Tibial nerve (tissue), 4 donors: ENCODE data around the gene ETV4. TPM values are rescaled to one million over a fixed set of nuclear protein-coding genes. Genes with fewer than 3 reads are reported as not detected.
A peak's percentile ranks its signal among the peaks of the same experiment; 100 is the strongest.

Source experiments
- DNase-seq, 2 donors: peaks; one replicate each; pipeline ENCODE4 v3.0.0-alpha.2; 2019; ENCODE audit warnings: low spot score in 2 of 2
- H3K27ac ChIP-seq, 4 donors: fragments of 200-600 bp; sonication (generic) in 3 of 4; one replicate each; pipeline ENCODE4 v1.5.1; 2017 to 2019; ENCODE audit warnings: mild to moderate bottlenecking in 1 of 4
- H3K27me3 ChIP-seq, 2 donors: fragments of 200-600 bp; sonication (generic) in 1 of 2; one replicate each; pipeline versions ENCODE4 v1.5.1 to v1.6.0; 2017 to 2019
- H3K36me3 ChIP-seq, 3 donors: fragments of 200-600 bp; sonication (generic); one replicate each; pipeline ENCODE4 v1.5.1; 2018 to 2019
- H3K4me1 ChIP-seq, 4 donors: fragments of 200-600 bp; sonication (generic) in 3 of 4; one replicate each; pipeline ENCODE4 v1.5.1; 2017 to 2019
- H3K4me3 ChIP-seq, 4 donors: fragments of 200-600 bp; sonication (generic) in 3 of 4; one replicate each; pipeline ENCODE4 v1.5.1; 2017 to 2019; ENCODE audit warnings: mild to moderate bottlenecking in 1 of 4, moderate library complexity in 1 of 4
- H3K9me3 ChIP-seq, 4 donors: fragments of 200-600 bp; sonication (generic) in 3 of 4; one replicate each; pipeline ENCODE4 v1.5.1; 2017 to 2019
- EP300 ChIP-seq, 2 donors: sonication (generic); formaldehyde crosslinking; IDR thresholded peaks; one replicate each; pipeline ENCODE4 v1.6.1; 2017; ENCODE audit warnings: antibody characterized with exemption in 2 of 2, mild to moderate bottlenecking in 1 of 2
- POLR2A ChIP-seq, 2 donors: fragments of 450-650 bp; IDR thresholded peaks; one replicate each; pipeline ENCODE4 v1.6.1; 2017; ENCODE audit warnings: antibody characterized with exemption in 2 of 2, mild to moderate bottlenecking in 2 of 2, moderate library complexity in 2 of 2
- WGBS, 2 donors: methylation state at CpG; one replicate each; pipeline ENCODE4 v1.1.5; 2018; 5-methylcytosine and 5-hydroxymethylcytosine counted together
- total RNA-seq, 4 donors: library from RNA; depleted of rRNA; stranded (reverse); fragments of >200 nt; gene quantifications; one replicate each; pipeline ENCODE4 v1.1.0, GENCODE V29; 2016
- TF ChIP-seq, protein P1 (sequence below), 5 experiments: fragments of 200-600 bp in 3 of 5; fragments of 450-650 bp in 2 of 5; sonication (generic) in 3 of 5; IDR thresholded peaks; one replicate each; pipeline ENCODE4 v1.5.1; 2016 to 2019; ENCODE audit warnings: antibody characterized with exemption in 5 of 5, mild to moderate bottlenecking in 3 of 5, moderate library complexity in 2 of 5

The ETV4 gene
- total RNA-seq, 4 donors from 2014 or later = 1.5 to 5.1 (median 3.8) TPM

DNA sequence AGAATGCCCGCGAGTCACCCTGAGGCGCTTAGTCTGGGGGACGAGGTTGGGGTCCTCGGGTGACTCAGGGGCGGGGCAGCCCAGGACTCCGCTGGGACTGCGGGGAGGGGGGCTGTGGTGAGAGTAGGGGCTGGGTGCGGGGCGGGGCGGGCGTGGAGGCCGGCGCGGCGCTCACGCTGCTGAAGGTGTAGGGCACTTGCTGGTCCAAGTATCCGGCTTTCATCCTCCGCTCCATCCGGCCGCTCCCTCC is 832 bp downstream of the ETV4 start:
- peaks cover 0 to 30% of the 10 kb centered on the region in 2 donors for H3K27me3 ChIP-seq
- H3K4me3 ChIP-seq = peak overlapping the region; percentile 31 to 67 (median 54)
- H3K27ac ChIP-seq = peak overlapping the region in 2 of 4 donors; percentile 18 to 64
- H3K9me3 ChIP-seq = no peaks in the 10 kb centered on the region
- H3K4me1 ChIP-seq = peaks cover 0 to 35% (median 18%) of the 10 kb centered on the region in 4 donors
- H3K36me3 ChIP-seq = no peaks in the 10 kb centered on the region
- TF ChIP-seq POLR2A (IDR thresholded peaks at IDR 0.05) (no peak), EP300 (IDR thresholded peaks at IDR 0.05) (no peak)
- TF ChIP-seq, protein P1, sequence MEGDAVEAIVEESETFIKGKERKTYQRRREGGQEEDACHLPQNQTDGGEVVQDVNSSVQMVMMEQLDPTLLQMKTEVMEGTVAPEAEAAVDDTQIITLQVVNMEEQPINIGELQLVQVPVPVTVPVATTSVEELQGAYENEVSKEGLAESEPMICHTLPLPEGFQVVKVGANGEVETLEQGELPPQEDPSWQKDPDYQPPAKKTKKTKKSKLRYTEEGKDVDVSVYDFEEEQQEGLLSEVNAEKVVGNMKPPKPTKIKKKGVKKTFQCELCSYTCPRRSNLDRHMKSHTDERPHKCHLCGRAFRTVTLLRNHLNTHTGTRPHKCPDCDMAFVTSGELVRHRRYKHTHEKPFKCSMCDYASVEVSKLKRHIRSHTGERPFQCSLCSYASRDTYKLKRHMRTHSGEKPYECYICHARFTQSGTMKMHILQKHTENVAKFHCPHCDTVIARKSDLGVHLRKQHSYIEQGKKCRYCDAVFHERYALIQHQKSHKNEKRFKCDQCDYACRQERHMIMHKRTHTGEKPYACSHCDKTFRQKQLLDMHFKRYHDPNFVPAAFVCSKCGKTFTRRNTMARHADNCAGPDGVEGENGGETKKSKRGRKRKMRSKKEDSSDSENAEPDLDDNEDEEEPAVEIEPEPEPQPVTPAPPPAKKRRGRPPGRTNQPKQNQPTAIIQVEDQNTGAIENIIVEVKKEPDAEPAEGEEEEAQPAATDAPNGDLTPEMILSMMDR (IDR thresholded peaks at IDR 0.05) = no peak
- no peak for DNase-seq
- WGBS, 2 donors = 0% methylated on average over 5 of the region's 21 CpGs; no CpG with 5 or more reads in 1 of the 2 donors

DNA sequence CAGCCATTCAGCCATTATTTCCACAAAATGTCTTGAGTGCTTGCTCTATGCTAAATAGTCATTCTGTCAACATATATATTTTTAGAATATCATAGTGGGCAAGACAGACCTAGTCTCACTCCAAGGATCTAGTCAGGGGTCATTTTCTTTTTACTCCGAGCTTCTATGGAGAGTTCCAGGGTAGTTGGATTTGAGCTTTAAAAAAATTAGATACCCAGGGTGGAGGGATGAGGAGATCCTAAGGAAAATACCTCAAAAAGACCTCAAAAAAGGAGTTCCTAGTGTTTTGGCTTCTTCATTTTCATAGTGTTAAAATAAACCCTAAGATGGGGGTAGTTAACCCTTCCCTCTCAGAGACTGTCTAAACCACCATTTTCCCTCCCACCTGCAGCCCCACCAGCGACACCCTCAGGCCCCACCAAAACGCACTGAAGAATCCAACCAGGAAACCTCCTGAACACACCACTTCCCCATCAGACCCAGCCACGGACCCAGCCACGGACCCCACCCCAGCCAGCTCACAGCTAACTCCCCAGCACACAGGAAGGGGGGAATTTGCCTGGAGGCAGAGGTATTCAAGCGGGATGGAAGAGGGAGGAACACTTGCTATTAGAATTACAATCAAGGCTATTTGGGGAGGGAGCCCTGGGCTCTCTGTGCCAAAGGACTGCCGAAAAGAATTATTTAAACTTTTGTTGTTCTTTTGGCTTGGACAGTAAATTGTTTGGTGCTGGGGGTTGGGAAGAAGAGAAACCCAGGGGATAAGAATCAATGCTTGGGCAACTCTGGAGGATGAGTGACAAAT is 2.2 kb downstream of the ETV4 start:
- peaks cover 0 to 30% of the 10 kb centered on the region in 2 donors for H3K27me3 ChIP-seq
- H3K4me1 ChIP-seq = peaks cover 0 to 35% (median 18%) of the 10 kb centered on the region in 4 donors
- no peaks in the 10 kb centered on the region for H3K36me3 ChIP-seq
- no peak overlapping the region for H3K4me3 ChIP-seq
- 34 to 38% methylated on average over 7 of the region's 7 CpGs for WGBS, 2 donors
- no peak overlapping the region for H3K27ac ChIP-seq
- no peak for DNase-seq
- TF ChIP-seq EP300 (IDR thresholded peaks at IDR 0.05) = no peak
- TF ChIP-seq, protein P1 (IDR thresholded peaks at IDR 0.05) = no peak
- no peak for TF ChIP-seq POLR2A (IDR thresholded peaks at IDR 0.05)
- no peaks in the 10 kb centered on the region for H3K9me3 ChIP-seq

DNA sequence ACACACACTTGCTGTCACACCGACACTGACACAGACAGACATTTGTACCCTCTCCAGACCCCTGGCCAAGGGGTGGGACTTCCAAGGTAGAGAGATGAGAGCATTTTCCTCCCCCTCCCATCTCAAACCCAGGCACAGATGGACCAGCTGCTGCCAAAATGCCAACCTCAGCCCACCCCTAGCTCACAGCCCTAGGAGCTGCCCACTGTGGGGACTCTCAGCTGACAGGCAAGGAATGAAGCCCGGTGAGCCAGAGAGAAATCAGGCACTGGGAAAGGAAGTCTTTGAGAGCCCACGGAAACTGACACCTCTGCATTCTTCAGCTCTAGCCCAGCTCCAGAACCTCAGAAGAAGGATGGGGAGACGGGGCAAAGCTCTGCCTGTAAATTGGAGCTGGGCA is 2.8 kb downstream of the ETV4 start:
- Histone ChIP-seq H3K4me3 (no peak overlapping the region), H3K27ac (no peak overlapping the region), H3K36me3 (peaks cover 0 to 6% (median 0%) of the 10 kb centered on the region in 3 donors), H3K27me3 (peaks cover 0 to 30% of the 10 kb centered on the region in 2 donors), H3K9me3 (no peaks in the 10 kb centered on the region), H3K4me1 (peaks cover 0 to 35% (median 18%) of the 10 kb centered on the region in 4 donors)
- TF ChIP-seq, protein P1 (IDR thresholded peaks at IDR 0.05) = no peak
- TF ChIP-seq EP300 (IDR thresholded peaks at IDR 0.05) (no peak), POLR2A (IDR thresholded peaks at IDR 0.05) (no peak)
- 50 to 59% methylated on average over 4 of the region's 4 CpGs for WGBS, 2 donors
- no peak for DNase-seq

DNA sequence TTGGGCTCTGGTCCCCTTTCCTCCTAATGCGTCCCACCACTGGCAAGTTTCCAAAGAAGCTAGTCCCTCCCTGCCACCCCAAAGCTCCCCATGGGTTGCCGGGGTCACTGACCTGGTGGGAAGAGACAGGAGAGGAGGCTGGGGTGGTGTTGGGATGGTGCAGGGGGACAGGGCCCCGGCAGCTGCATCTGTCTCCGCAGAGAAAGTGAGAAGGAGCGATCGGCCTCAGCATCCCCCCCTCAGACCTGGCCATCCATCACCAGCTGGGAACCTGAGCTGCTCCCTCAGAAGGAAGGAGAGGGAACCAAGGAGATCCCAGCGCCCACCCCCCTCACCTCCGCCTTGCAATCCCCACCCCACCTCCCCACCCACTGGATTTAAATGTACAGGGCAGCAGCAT is 3.3 kb downstream of the ETV4 start:
- 70 to 87% methylated on average over 7 to 8 of the region's 8 CpGs for WGBS, 2 donors
- Histone ChIP-seq H3K4me3 (no peak overlapping the region), H3K27ac (no peak overlapping the region), H3K4me1 (peaks cover 0 to 35% (median 18%) of the 10 kb centered on the region in 4 donors), H3K27me3 (peaks cover 0 to 26% of the 10 kb centered on the region in 2 donors), H3K9me3 (no peaks in the 10 kb centered on the region), H3K36me3 (peaks cover 0 to 7% (median 0%) of the 10 kb centered on the region in 3 donors)
- no peak for TF ChIP-seq POLR2A (IDR thresholded peaks at IDR 0.05)
- TF ChIP-seq, protein P1 (IDR thresholded peaks at IDR 0.05) = no peak
- no peak for TF ChIP-seq EP300 (IDR thresholded peaks at IDR 0.05)
- DNase-seq = no peak
